DMS 273 treated with DMSO at 0.1 percent for 48 hours (cell line): ENCODE data around the gene CCNJL.

Experiments
- DNase-seq: peaks from one replicate; lab custom pipeline; 2025; lab: John Stamatoyannopoulos, UW

Gene CCNJL

GRCh38 chr5:160333721-160334120 lies 21.4 kb upstream of the CCNJL start:
- no peak for DNase-seq

DNA sequence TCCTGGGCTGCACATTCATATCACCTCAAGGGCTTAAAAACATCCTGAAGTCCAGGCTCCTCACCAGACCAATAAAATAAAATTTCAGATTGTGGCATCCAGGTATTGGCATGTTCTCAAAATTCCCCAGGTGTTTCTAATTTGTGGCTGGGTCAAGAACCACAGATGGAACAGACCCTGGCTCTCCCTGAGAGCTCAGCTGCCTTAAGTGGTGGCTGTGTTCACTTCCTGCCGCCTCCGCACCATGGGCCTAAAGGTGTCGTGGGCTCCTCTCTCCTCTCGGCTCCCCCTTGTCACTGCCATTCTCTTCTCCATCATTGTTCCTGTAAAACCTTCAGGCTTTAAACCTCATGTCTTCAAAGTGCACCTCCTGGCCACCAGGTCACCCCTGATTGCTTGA lies 17.8 kb upstream of the CCNJL start:
- no peak for DNase-seq

- DNase-seq: no peak
Observed at GRCh38 chr5:160327818-160328217, 15.5 kb upstream of the CCNJL start.

GRCh38 chr5:160326981-160327380 lies 14.6 kb upstream of the CCNJL start:
- no peak for DNase-seq

DNA sequence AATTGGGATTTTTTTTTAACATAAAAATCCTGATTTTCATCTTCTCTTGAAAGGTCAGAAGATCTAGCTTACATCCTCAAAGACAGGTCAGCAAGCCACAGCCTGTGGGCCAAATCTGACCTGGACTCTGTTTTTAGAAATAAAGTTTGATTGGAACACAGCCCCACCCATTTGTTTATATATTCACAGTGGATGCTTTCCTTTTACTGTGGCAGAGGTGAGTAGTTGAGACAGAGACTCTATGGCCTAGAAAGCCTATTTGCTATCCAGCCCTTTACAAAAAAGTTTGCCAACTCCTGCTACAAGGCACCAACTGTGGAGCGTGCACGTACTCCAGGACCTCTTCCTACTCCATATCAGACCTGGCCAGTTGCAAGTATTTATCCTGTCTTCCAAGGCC lies 13.4 kb upstream of the CCNJL start:
- DNase-seq: no peak

DNA sequence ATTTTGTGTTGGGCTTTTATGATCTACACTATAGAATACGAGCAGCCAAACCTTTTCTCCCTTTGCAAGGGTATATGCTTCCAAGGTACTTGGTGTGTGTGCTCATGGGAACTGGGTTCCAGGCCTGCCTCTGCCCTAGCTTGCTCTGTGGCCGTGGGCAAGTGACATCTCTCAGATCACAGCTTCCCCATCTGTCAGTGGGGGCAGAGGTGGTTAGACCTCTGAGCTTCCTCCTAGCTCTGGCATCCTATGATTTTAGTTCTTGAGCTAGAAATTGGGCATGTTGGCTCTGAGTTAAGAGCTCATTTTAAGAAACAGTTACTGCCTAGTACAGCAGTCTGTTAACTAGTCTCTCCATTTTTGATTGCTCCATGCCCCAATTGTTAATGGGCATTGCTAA lies 12.5 kb upstream of the CCNJL start:
- no peak for DNase-seq

DNA sequence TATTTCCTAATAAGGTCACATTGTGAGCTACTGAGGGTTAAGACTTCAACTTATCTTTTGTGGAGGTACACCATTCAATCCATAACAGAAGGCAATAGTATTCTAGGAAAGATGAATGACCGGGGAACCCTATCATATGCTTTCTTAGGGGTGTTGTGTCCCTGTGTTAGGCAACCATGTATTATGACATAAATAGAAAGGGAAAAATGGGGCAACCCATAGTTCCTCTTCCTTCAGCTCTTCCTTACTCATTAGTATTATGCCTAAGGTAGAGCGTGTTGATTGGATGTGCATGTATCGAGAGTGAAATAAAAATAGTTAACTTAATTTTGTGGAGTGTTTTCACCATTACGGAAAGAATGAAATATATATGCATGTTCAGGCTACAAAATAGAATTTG lies 6.0 kb upstream of the CCNJL start:
- DNase-seq: no peak

DNA sequence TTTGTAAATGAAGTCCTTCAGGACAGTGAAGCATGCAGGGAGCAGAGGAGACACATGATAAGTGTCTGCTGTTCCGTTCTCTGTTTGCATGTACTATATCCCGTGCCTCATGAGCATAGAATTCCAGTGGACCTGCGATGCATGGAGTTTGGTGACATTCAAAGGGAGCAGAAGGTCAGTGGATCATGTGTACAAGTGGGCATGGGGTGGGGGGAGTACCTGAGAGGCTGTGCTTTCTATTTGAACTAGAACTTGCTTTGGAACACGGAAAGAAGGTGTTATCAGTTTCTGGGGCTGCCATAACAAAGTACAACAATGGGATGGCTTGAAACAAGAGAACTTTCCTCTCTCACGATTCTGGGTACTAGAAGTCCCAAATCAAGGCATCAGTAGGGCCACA lies 5.1 kb upstream of the CCNJL start:
- no peak for DNase-seq

DNA sequence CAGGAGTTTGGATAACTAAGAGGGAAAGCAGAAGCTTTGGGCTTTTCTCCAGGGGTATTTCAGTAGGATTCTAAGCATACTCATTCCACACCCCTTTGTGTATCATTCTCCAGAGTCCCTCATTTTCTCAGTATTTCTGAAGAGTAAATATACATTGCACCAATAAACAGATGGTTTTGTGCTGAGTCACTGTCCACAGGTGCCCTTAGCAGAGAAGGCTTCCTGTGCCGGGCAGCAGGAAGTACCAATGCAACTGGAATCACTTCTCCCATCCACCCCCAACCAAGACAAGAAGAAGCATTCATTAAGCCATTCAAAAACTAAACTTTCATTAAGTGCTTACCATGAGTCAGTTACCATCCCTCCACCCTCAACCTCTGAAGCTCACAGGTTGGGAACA lies 3.6 kb upstream of the CCNJL start:
- no peak for DNase-seq

GRCh38 chr5:160312960-160313727 lies 780 bp upstream of the CCNJL start:
- no peak for DNase-seq

GRCh38 chr5:160311491-160312133 lies 752 bp downstream of the CCNJL start:
- no peak for DNase-seq

DNA sequence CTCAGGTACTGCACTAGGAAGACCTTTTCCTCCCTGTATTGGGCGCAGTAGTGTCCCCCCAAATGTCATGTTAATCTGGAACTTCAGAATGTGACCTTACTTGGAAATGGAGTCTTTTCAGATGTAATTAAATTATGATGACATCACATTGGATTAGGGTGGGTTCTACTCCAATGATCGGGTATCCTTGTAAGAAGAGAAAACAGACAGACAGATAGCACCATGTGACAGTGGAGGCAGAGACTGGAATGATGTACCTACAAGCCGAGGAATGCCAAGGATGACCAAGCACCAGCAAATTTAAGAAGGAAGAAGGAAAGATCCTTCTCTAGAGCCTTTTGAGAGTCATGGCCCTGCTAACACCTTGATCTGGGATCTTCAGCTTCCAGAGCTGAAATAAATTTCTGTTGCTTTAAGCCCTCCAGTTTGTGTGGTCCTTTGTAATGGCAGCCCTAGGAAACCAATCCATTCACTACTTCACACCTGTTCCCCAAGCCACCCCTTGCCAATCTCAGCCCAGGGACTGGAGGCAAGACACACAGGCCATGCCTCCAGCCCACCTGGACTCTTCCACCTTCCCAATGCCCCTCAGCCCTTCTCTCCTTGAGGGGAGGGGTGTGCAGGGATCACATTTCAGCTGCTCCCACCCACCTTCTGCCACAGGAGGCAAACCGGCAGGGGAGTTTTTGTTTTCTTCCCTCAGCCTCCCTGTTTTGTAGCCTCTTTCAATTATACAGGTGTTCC lies 1.6 kb downstream of the CCNJL start:
- no peak for DNase-seq

DNA sequence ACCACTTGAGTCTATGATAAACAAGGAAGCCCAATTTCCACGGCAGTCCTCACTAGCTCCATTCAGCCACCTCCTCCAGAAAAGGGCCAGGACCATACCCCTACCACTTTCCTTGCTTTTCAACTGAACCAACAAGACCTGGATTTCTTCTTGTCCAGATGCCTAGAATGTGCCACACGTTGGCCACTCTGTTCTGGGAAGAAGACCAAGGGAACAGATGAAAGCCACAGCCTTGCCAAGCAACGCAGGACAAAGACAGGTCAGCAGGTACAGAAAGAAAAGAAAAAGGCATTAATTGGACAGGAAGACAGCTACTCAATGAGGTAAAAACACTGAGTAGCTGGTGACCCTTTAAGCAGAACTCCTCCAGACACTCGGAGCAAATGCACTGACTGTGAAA lies 2.2 kb downstream of the CCNJL start:
- DNase-seq: no peak

DNA sequence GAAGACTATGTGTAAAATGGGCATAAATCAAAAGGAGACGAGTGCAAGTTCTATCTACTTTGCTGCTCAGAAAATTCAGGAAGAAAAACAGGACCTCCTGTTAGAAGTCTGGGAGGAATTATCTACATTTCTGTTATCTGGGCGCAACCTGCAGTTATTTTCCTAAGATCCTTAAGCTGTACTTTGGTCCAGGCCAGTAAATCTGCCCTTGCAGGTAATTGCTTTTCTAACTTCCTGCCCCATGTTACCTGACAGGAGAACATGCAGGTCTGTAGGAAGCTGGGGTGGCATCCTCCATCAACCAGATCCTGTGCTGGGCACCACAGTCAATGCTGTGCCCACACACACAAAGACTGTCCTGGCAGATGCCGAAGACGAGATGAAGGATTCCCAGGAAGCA lies 5.7 kb downstream of the CCNJL start:
- no peak for DNase-seq

DNA sequence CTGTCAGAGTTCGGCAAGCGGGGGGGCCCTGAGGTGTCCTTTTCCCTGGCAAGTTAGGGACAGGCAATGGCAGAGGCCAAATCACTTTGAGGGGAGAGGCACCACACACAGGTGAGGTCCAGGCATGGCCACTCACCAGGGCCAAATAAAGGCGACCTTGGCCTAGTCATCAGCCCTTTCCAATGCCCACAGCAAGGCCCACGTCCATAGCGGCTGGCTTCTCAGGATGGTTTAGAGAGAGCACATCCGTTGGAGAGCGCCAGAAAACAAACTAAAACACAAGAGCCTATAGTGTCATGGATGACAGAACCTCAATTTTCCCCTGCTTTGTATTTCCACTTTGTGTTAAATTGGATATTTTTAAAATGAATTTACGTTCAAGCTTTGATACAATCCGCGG lies 7.0 kb downstream of the CCNJL start:
- DNase-seq: no peak

GRCh38 chr5:160303690-160304089 lies 8.7 kb downstream of the CCNJL start:
- DNase-seq: no peak

DNA sequence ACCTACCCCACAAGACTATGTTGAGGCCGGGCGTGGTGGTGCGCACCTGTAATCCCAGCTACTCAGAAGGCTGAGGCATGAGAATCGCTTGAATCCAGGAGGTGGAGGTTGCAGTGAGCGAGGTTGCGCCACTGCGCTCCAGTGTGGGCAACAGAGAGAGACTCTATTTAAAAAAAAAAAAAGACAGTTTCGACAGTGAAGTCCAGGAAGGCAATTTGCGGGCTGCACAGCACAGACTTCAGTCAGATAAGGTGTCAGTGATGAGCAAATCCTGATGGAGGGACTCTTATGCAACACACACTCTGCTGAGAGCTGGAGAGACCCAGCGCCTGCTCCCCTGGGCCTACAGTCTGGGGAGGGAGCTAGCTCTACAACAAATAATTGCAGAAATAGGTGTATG lies 14.2 kb downstream of the CCNJL start:
- DNase-seq: no peak

GRCh38 chr5:160297776-160298175 lies 14.6 kb downstream of the CCNJL start:
- DNase-seq: no peak

DNA sequence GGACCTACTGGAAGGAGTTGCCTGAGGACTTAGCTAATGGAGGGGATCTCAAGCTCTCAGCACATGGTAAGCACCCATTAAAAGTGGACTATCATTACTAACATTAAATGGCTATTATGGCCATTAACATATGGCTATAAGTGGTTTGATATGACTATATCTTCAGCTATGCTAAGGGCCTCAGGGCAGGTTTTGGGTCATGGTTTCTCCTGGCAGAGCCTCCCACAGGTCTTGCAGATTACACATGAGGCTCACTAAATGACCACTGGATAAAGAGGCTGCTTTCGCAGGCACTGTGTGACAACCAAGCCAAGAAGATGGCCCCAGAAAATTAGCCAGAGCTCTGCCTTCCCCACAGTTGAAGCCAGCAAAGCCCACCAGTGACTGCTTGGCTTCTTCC lies 15.4 kb downstream of the CCNJL start:
- DNase-seq: no peak

DNA sequence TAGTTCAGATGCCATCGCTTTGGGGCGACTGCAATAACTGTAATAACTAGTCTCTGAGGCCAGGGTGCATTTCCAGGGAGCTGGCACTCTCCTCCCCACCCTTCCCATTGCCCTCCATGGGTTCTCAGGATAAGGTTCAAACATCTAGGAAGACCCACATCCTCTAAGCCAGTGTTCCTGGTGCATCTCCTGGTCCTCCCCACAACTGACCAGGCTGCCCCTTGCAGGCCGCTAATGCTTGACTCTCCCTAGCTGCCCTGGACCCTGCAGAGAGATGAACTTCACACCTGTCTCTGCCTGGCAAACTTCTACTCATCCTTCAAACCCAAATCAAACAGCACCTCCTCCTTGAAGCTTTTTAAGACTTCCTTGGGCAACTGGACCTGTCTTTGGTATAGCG lies 15.9 kb downstream of the CCNJL start:
- DNase-seq: no peak

DNA sequence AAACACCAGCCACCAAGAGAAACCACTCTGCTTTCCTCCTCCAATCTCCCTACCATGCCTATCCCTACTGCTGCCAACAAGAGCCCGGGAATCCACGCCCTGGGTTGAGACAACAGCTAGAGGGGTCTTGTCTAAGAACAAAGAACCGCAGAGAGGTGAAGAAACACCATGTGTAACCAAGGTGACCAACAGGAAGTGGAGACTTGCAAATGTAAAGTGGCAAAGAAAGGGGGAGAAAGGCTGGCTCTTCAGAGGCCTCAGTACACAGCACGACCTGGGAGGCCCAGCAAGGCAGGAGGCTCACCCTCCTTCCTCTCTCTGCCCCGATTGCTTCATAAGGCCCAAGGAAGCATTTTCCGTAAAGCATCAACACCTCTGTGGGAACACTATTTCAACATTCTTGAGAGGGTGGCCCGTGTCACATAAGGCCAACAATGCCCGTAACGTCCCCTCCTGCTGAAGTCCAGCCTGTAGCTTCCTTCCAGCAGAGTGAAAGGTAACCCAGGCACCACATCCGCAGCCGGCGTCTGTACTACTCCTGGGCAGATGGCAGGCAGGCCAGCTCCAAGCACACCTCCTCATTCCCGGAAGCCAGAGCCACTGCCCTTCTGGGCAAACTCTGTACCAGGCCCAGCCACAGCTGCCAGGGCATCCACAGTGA lies 18.3 kb downstream of the CCNJL start:
- DNase-seq: no peak

DNA sequence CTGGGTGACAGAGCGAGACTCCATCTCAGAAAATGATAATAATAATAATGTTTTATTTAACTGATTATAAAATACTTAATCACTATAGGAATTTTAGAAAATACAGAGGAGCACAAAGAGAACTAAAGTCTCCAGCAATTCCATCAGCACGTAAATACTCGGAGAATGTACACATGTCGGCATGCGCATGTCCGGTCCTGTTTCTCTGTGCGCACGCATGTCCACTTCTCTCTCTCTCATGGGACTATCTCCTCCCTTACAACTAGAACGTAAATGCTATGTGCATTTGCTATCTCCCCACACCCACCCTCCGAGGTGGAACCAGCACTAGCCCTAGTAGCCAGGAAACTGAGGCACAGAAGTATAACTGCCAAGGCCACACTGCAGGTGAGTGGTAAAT lies 19.0 kb downstream of the CCNJL start:
- no peak for DNase-seq

- no peak for DNase-seq
Observed at GRCh38 chr5:160291467-160291866, 20.9 kb downstream of the CCNJL start.
